Measurements from ENCODE around the gene LYZL6. TPM values are rescaled to one million over a fixed set of nuclear protein-coding genes. Genes with fewer than 3 reads are reported as not detected.

The LYZL6 gene, protein sequence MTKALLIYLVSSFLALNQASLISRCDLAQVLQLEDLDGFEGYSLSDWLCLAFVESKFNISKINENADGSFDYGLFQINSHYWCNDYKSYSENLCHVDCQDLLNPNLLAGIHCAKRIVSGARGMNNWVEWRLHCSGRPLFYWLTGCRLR
- total RNA-seq, result not detected

DNA sequence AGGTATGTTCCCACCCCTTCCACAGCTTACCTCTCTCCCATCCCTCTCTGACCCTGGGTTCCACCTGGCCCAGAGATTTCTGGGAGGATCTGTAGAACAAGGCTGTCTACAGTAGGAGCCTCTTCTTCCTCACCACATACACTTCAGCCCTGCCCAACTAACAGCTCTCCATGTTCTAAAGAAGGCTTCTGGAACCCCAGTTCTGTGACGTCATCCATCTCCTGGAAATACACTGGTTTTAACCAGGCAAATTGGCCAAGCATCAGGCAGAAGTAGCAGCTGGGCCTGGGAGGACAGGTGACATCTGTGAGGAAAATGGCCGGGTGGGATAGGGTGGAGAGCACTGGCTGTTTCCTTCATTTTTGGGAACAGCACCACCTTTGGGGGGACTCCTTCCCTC, at the start of gene LYZL6:
Gene LYZL6 (minus strand): TSS at position 177 of the 400 bp plus-strand sequence. CDS start 4,357 bp downstream, outside the sequence.
- WGBS, 2 donors, result 73 to 85% methylated on average over 2 of the region's 2 CpGs
- H3K9me3 ChIP-seq, result no peaks in the 10 kb centered on the region
- no peaks in the 10 kb centered on the region for H3K27me3 ChIP-seq
- TF ChIP-seq EP300 (IDR thresholded peaks at IDR 0.05), result no peak
- TF ChIP-seq CTCF (IDR thresholded peaks at IDR 0.05), result no peak
- no peak for TF ChIP-seq POLR2A (IDR thresholded peaks at IDR 0.05)
- no peak within 1 kb of the TSS for H3K4me3 ChIP-seq
- H3K36me3 ChIP-seq, result no peaks in the 10 kb centered on the region
- no peak for DNase-seq (ENCODE audit: low spot score in 2 of 2)
- no peaks in the 10 kb centered on the region for H3K4me1 ChIP-seq
- H3K27ac ChIP-seq, result no peak within 1 kb of the TSS

DNA sequence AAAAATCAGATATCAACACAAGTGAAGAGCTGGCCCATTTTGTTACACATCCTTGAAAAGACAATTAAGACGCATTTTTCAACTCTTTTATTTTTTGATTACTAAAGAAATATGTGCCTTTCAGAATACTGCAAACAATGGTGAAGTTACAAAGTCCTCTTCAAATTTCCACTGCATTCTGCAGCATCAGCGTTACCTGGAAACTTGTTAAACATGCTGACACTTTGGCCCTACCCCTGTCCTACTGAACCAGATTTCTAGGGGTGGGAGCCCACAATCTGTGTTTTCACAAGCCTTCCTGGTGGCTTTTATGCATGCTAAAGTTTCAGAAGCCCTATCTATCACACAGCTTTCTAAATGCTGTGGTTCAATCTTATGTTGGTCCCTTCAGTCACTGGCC, 47.6 kb upstream of the LYZL6 start:
- H3K27me3 ChIP-seq, result no peaks in the 10 kb centered on the region
- WGBS, 2 donors, result 84 to 91% methylated on average over 2 of the region's 2 CpGs

GRCh38 chr17:35988164-35988563, 44.7 kb upstream of the LYZL6 start:
- Histone ChIP-seq H3K4me3 (no peak overlapping the region), H3K27me3 (no peaks in the 10 kb centered on the region), H3K36me3 (no peaks in the 10 kb centered on the region), H3K9me3 (peaks cover 0 to 11% (median 0%) of the 10 kb centered on the region in 4 donors), H3K4me1 (no peaks in the 10 kb centered on the region), H3K27ac (peak overlapping the region in 1 of 4 donors; percentile 24)
- no peak for TF ChIP-seq EP300 (IDR thresholded peaks at IDR 0.05)
- TF ChIP-seq CTCF (IDR thresholded peaks at IDR 0.05), result no peak
- no peak for TF ChIP-seq POLR2A (IDR thresholded peaks at IDR 0.05)
- DNase-seq (ENCODE audit: low spot score in 2 of 2), result no peak

More for the DNA sequence above, 47.6 kb upstream of the LYZL6 start:
- H3K4me3 ChIP-seq, result no peak overlapping the region
- no peak overlapping the region for H3K27ac ChIP-seq
- H3K4me1 ChIP-seq, result no peaks in the 10 kb centered on the region
- H3K9me3 ChIP-seq, result peaks cover 0 to 16% (median 0%) of the 10 kb centered on the region in 4 donors
- no peaks in the 10 kb centered on the region for H3K36me3 ChIP-seq
- TF ChIP-seq EP300 (IDR thresholded peaks at IDR 0.05) (no peak), POLR2A (IDR thresholded peaks at IDR 0.05) (no peak), CTCF (IDR thresholded peaks at IDR 0.05) (no peak)
- DNase-seq (ENCODE audit: low spot score in 2 of 2), result no peak

GRCh38 chr17:35986643-35987042, 43.1 kb upstream of the LYZL6 start, which contains the start of gene CCL14:
Gene CCL14, minus strand, starts transcription at chr17:35986729. Its CDS starts 80 bp downstream, at chr17:35986649.
- no peaks in the 10 kb centered on the region for H3K4me1 ChIP-seq
- peak within 1 kb of the TSS in 1 of 4 donors; percentile 51 for H3K27ac ChIP-seq
- H3K4me3 ChIP-seq, result peak within 1 kb of the TSS in 1 of 4 donors; percentile 28
- no peak for TF ChIP-seq EP300 (IDR thresholded peaks at IDR 0.05)
- no peak for TF ChIP-seq POLR2A (IDR thresholded peaks at IDR 0.05)
- DNase-seq (ENCODE audit: low spot score in 2 of 2), result no peak
- H3K27me3 ChIP-seq, result no peaks in the 10 kb centered on the region
- WGBS, 2 donors, result 42 to 60% methylated on average over 1 of the region's 1 CpG
- H3K36me3 ChIP-seq, result no peaks in the 10 kb centered on the region
- H3K9me3 ChIP-seq, result peaks cover 0 to 11% (median 0%) of the 10 kb centered on the region in 4 donors

DNA sequence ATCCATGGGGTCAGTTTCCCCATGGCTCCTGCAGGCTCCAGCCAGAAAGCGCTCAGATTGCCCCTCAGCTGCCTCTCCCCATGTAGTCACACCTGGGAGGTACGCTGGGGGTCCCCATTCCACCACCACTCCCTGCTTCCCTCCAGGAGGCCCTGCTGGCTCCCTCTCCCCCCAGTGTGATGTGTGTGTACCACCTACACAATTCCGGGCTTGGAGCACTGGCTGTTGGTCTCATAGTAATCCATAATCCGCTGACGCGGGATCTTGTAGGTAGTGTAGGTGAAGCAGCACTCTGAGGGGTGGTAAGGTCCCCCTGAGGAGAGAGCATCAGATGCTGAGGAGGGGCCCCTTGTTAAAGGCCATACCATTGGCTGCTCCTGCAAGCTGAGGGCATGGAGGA, 40.6 kb upstream of the LYZL6 start:
- Histone ChIP-seq H3K9me3 (peaks cover 0 to 6% (median 0%) of the 10 kb centered on the region in 4 donors), H3K27me3 (no peaks in the 10 kb centered on the region), H3K4me3 (peak overlapping the region in 1 of 4 donors; percentile 28), H3K4me1 (no peaks in the 10 kb centered on the region), H3K36me3 (no peaks in the 10 kb centered on the region), H3K27ac (no peak overlapping the region)
- 90 to 96% methylated on average over 6 of the region's 6 CpGs for WGBS, 2 donors
- TF ChIP-seq EP300 (IDR thresholded peaks at IDR 0.05), result no peak
- no peak for TF ChIP-seq POLR2A (IDR thresholded peaks at IDR 0.05)
- TF ChIP-seq CTCF (IDR thresholded peaks at IDR 0.05), result no peak
- DNase-seq (ENCODE audit: low spot score in 2 of 2), result no peak

Measured in tibial nerve (tissue), 4 donors.